HG02763 (cell line): ENCODE results near the gene RGN.
"Not testable (repeated sequence)": the region's sequence is repeated elsewhere in the genome, so short reads cannot be mapped to it uniquely, and the experiment has no call there.

Source experiments
- ATAC-seq: cut with Tn5 transposase; IDR thresholded peaks from one replicate; pipeline ENCODE4 v1.9.1; 2021; ENCODE audit warnings: mild to moderate bottlenecking, moderate library complexity; ENCODE audit not compliant: unreplicated experiment

RGN gene

GRCh38 chrX:47116551-47117110 is 38.4 kb downstream of the RGN start:
- ATAC-seq: not testable (repeated sequence)

DNA sequence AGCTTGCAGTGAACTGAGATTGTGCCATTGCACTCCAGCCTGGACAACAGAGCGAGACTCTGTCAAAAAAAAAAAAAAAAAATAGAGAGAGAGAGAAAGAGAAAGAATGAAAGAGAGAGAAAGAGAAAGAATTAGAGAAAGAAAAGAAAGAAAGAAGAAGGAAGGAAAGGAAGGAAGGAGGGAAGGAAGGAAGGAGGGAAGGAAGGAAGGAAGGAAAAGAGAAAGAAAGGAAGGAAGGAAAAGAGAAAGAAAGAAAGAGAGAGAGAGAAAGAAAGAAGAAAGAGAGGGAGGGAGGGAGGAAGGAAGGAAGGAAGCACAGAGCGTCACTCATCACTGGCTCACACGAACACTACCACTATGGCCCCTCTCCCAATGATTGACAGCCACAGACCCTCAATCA is 46.2 kb downstream of the RGN start:
- ATAC-seq: not testable (repeated sequence)

DNA sequence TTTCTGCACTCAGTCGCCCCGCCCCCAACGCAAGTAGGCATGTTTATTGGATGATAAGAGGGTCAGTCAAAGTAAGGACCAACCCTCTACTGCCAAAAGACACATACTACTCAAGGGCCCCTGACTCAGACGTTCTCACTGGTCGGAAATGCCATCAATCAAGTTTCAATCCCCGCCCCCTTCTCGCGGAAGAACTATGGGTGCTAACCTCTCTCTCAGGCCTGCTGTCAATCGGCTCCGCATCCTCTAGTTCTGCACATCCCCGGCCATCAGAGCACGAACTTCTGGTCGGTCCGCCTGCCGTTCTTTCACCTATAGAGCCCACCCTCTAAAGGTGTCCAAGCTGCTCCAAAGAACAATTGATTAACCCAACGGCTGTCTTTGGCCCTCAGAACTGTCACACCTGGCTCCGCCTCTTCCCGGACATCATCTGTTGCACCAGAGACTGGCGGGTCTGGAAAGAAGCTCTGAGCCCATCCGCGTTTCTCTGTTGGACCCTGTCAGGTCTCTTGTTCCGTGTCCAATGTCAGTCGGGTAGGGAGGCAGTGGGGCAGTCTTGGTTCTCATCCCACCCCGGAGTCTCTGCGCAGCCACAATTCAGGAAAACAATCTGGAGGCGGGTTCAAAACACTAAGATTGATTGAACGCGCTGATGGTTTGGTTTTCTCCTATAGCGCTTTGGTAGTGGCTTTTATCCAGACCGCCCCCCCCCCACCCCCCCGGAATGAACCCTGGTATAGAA is 51.1 kb downstream of the RGN start:
- peak; percentile 95 for ATAC-seq

DNA sequence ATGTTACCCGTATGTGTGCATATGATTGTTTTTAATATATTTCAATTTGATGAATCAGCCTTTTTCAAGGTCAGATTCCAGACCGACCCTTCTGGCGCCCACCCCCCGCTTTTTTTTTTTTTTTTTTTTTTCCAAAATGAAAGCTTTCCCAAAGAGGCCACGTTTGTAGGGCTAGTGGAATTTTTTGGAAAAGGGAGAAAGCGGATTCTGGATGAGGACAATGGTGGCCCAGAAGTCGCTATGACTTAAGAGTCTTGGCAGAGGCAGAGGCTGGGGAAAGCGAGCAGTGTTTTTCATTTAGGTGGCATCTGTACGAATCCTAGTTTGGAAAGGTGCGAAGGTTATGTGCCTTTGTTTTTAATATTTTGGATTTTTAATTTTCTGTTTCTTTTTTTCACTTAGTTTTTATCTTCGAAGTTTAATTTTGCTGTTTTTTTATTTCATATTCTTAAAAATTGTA is 51.7 kb downstream of the RGN start:
- no peak for ATAC-seq

DNA sequence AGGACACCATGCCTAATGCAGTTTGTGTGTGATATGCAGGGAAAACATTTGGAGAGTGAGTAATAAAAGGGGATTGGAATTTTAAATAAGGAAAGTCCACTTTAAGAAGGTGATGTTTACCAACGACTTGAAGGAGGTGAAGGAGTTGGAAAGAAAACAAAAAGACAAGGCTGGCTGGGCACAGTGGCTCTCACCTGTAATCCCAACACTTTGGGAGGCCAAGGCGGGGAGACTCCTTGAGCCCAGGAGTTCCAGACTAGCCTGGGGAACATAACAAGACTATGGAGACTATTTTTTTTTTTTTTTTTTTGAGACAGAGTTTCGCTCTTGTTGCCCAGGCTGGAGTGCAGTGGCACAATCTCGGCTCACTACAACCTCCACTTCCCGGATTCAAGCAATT is 55.2 kb downstream of the RGN start:
- no peak for ATAC-seq

GRCh38 chrX:47135650-47136049 is 57.4 kb downstream of the RGN start:
- ATAC-seq: not testable (repeated sequence)

DNA sequence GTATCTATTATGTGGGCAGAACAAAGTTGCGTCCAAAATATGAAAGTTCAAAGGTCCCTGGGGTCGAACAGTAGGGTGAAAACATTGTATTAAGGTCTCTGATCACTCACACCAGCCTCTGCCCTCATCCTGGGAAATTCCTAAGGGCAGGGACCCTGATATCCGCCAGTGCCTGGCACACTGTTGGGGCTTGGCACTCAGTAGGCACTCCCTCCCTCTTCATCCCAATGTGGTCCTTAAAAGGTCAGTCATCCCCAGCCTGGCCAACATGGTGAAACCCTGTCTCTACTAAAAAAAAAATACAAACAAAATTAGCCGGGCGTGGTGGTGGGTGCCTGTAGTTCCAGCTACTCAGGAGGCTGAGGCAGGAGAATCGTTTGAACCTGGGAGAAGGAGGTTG is 59.9 kb downstream of the RGN start:
- no peak for ATAC-seq
